Adipocyte (in vitro differentiated cells): Measurements from ENCODE around the gene CEACAM21.

Experiments used
- DNase-seq: peaks from one replicate; pipeline ENCODE4 v3.0.0-alpha.2; 2015; ENCODE audit warnings: low read depth
- H3K27me3 ChIP-seq: replicated peaks from 2 replicates; pipeline ENCODE4 v1.7.0; 2013; ENCODE audit warnings: mild to moderate bottlenecking, low read length, moderate library complexity; ENCODE audit not compliant: control insufficient read depth, insufficient read depth
- H3K36me3 ChIP-seq: 2 replicates; pipeline ENCODE4 v1.7.0; 2013; ENCODE audit warnings: low read length, mild to moderate bottlenecking, moderate library complexity; ENCODE audit not compliant: control insufficient read depth, insufficient read depth, severe bottlenecking
- H3K4me1 ChIP-seq: 2 replicates; pipeline ENCODE4 v1.7.0; 2013; ENCODE audit warnings: mild to moderate bottlenecking, low read length, moderate library complexity; ENCODE audit not compliant: control insufficient read depth, insufficient read depth
- H3K4me3 ChIP-seq: 2 replicates; pipeline ENCODE4 v1.7.0; 2013; ENCODE audit warnings: mild to moderate bottlenecking, low read length, moderate library complexity
- H3K9ac ChIP-seq: 2 replicates; pipeline ENCODE4 v1.7.0; 2013; ENCODE audit warnings: mild to moderate bottlenecking, low read length, moderate library complexity
- H3K9me3 ChIP-seq: 2 replicates; pipeline ENCODE4 v1.7.0; 2013; ENCODE audit warnings: mild to moderate bottlenecking, low read length, moderate library complexity; ENCODE audit not compliant: control insufficient read depth

CEACAM21 gene

DNA sequence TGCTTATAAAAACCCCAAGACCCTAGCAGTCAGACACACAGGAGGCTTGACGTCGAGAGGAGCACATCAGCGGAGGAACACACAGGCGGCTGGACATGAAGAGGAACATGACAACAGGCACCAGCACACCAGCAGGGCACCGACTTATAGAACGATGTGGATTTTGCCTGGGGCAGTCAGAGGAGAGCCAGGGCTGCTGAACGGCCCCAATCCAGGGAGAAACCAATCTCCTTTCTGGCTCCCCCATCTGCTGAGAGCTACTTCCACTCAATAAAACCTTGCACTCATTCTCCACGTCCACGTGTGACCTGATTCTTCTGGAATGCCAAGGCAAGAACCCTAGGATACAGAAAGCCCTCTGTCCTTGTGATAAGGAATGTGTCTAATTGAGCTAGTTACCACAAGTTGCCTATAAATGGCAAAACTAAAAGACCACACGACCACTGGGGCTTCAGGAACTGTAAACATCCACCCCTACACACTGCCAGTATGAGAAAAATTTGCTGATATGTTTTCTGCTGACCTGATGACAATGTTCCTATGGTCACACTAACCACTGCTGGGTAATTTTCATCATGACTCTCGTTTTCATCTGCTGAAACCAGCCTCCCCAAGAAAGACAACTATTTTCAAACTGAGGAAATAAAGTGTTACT, 35.8 kb upstream of the CEACAM21 start:
- H3K27me3 ChIP-seq, result peaks cover 40% of the 10 kb centered on the region
- no peaks in the 10 kb centered on the region for H3K9me3 ChIP-seq
- no peak overlapping the region for H3K9ac ChIP-seq
- no peak for DNase-seq
- H3K4me3 ChIP-seq, result no peak overlapping the region
- no peaks in the 10 kb centered on the region for H3K4me1 ChIP-seq
- H3K36me3 ChIP-seq, result no peaks in the 10 kb centered on the region

- Histone ChIP-seq H3K4me1 (no peaks in the 10 kb centered on the region), H3K4me3 (no peak overlapping the region), H3K27me3 (peaks cover 52% of the 10 kb centered on the region), H3K36me3 (no peaks in the 10 kb centered on the region), H3K9ac (no peak overlapping the region), H3K9me3 (no peaks in the 10 kb centered on the region)
- peak; percentile 19 for DNase-seq
Measured at GRCh38 chr19:41541990-41542584, 33.9 kb upstream of the CEACAM21 start.

- Histone ChIP-seq H3K4me3 (no peak overlapping the region), H3K9me3 (no peaks in the 10 kb centered on the region), H3K36me3 (no peaks in the 10 kb centered on the region), H3K4me1 (no peaks in the 10 kb centered on the region), H3K27me3 (peaks cover 58% of the 10 kb centered on the region), H3K9ac (no peak overlapping the region)
- DNase-seq, result no peak
Measured at GRCh38 chr19:41542622-41543021, 33.3 kb upstream of the CEACAM21 start.

DNA sequence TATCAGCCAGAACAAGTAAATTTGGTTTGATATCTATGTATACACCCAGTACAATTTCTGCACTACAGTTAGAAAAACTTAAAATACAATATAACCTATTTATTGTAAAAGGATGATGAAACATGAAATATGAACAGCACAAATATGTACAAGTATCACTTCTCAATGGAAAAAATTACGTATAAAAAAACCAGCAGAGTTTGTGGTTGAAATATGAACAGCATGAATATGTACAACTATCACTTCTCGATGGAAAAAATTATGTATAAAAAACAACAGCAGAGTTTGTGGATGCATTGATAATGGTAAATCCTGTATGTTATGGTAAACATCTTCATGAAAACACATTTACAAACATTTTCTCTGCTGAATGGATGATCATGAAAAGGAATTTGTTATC, 32.4 kb upstream of the CEACAM21 start:
- Histone ChIP-seq H3K27me3 (peaks cover 61% of the 10 kb centered on the region), H3K4me3 (no peak overlapping the region), H3K36me3 (no peaks in the 10 kb centered on the region), H3K9ac (no peak overlapping the region), H3K9me3 (no peaks in the 10 kb centered on the region), H3K4me1 (no peaks in the 10 kb centered on the region)
- DNase-seq, result no peak

DNA sequence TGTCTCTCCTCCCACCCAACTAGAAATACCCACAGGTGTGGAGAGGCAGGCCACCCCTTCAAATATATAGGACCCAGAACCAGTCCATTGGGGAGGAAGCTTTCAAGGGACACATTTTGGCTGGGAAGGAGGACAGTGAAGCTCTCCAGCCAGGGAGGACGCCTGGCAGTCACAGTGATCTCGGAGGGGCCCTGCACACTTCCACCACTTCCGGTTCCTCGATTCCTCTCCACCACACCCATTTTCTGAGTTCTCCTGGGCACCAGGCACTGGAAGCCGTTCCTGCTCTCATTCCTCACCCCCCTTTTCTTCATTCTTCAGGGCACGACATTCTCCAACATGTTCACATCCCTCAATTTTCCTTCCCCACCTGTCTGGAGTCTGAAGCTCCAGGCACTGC, 30.4 kb upstream of the CEACAM21 start:
- Histone ChIP-seq H3K36me3 (no peaks in the 10 kb centered on the region), H3K27me3 (peaks cover 45% of the 10 kb centered on the region), H3K9ac (no peak overlapping the region), H3K4me3 (no peak overlapping the region), H3K9me3 (peaks cover 3% of the 10 kb centered on the region), H3K4me1 (no peaks in the 10 kb centered on the region)
- no peak for DNase-seq

DNA sequence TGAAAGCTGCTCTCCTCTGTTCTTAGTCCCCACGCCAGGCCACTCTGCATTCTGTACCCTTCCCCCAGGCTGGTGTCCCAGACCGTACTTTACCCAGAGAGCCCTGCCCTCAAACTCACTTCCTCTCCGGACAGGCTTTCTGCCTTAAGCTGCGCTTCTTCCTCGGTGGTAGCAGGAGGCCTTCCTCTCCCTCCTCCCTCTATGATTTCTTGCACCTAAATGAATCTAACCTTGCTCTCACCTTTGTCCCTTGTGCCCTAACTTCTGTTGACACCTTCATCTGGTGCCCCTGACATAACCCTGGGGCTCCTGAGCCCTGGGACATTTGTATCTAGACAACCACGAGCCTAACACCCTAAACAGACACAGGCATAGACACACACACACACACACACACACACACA, 29.6 kb upstream of the CEACAM21 start:
- H3K36me3 ChIP-seq, result no peaks in the 10 kb centered on the region
- no peak for DNase-seq
- H3K9ac ChIP-seq, result no peak overlapping the region
- H3K4me1 ChIP-seq, result no peaks in the 10 kb centered on the region
- H3K27me3 ChIP-seq, result peaks cover 45% of the 10 kb centered on the region
- no peak overlapping the region for H3K4me3 ChIP-seq
- H3K9me3 ChIP-seq, result peaks cover 3% of the 10 kb centered on the region

DNA sequence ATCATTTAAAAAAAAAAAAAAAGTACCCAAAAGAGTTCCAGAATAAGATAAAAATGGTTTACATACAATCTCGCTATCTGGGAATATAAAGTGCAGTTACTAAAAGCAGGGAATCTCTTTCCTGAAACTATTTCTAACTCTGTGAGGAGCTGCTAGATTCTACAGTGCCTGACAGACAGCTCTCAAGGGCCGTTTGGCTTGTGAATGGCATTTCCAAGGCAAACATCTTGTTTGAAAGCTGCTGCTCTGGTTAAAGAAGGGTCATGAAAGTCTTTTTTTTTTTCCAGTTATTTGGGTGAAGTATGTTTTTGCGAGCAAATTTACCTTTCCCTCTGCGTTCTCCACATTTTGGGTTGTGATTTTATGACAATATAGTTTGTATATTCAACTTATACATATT, 29.0 kb upstream of the CEACAM21 start:
- Histone ChIP-seq H3K27me3 (peaks cover 45% of the 10 kb centered on the region), H3K9ac (no peak overlapping the region), H3K4me1 (no peaks in the 10 kb centered on the region), H3K9me3 (peaks cover 3% of the 10 kb centered on the region), H3K4me3 (no peak overlapping the region), H3K36me3 (no peaks in the 10 kb centered on the region)
- DNase-seq, result no peak

DNA sequence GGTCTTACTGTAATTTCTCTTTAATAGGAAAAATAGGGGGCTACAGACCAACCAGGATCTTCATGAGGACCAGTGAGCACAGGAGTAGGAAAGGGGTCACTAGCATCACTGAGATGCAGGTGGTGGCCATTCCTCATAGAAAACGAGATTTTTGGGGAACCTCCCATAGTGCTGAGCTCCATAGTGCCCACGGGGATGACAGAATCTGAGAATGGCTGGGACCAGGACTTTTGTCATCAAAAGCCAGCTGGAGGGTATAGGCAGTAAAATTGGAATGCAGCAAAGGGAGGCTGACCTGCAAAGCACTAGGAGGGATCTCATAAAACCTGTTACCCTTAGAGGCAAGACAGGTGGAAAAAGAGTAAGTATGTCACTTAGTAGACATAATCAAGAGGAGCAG, 28.4 kb upstream of the CEACAM21 start:
- peaks cover 40% of the 10 kb centered on the region for H3K27me3 ChIP-seq

GRCh38 chr19:41548047-41548446, 27.9 kb upstream of the CEACAM21 start:
- Histone ChIP-seq H3K4me3 (no peak overlapping the region), H3K9ac (no peak overlapping the region), H3K4me1 (no peaks in the 10 kb centered on the region), H3K9me3 (peaks cover 3% of the 10 kb centered on the region), H3K36me3 (no peaks in the 10 kb centered on the region), H3K27me3 (peaks cover 37% of the 10 kb centered on the region)
- no peak for DNase-seq

More for the DNA sequence above, 28.4 kb upstream of the CEACAM21 start:
- H3K4me3 ChIP-seq, result no peak overlapping the region
- no peak for DNase-seq
- no peaks in the 10 kb centered on the region for H3K36me3 ChIP-seq
- no peaks in the 10 kb centered on the region for H3K4me1 ChIP-seq
- peaks cover 3% of the 10 kb centered on the region for H3K9me3 ChIP-seq
- H3K9ac ChIP-seq, result no peak overlapping the region

GRCh38 chr19:41548954-41549688, 26.8 kb upstream of the CEACAM21 start:
- no peaks in the 10 kb centered on the region for H3K36me3 ChIP-seq
- H3K9ac ChIP-seq, result no peak overlapping the region
- peaks cover 11% of the 10 kb centered on the region for H3K9me3 ChIP-seq
- peaks cover 28% of the 10 kb centered on the region for H3K27me3 ChIP-seq
- no peak for DNase-seq
- H3K4me3 ChIP-seq, result no peak overlapping the region
- H3K4me1 ChIP-seq, result no peaks in the 10 kb centered on the region

GRCh38 chr19:41549884-41550283, 26.1 kb upstream of the CEACAM21 start:
- Histone ChIP-seq H3K27me3 (peaks cover 26% of the 10 kb centered on the region), H3K36me3 (no peaks in the 10 kb centered on the region), H3K9ac (no peak overlapping the region), H3K4me1 (no peaks in the 10 kb centered on the region), H3K4me3 (no peak overlapping the region), H3K9me3 (peaks cover 15% of the 10 kb centered on the region)
- DNase-seq, result no peak
